CD4-positive, alpha-beta T cell treated with Interleukin-2 at 100 ng/mL for 4 hours (primary cell): ENCODE measurements around the gene PDC.

ENCODE experiments used
- DNase-seq: peaks from one replicate; pipeline ENCODE4 v3.0.0-alpha.2; 2020; ENCODE audit warnings: low spot score

PDC gene

GRCh38 chr1:186461014-186461413 is at the start of gene PDC:
Gene PDC, minus strand, starts transcription at chr1:186461114. Its CDS starts 11,655 bp downstream, at chr1:186449459.
- DNase-seq: no peak

- no peak for DNase-seq
These were observed 42.3 kb upstream of the PDC start for GRCh38 chr1:186503190-186503589.

- no peak for DNase-seq
These were observed 41.2 kb upstream of the PDC start for GRCh38 chr1:186502087-186502486.

GRCh38 chr1:186500804-186501203 is 39.9 kb upstream of the PDC start:
- DNase-seq: no peak

GRCh38 chr1:186499571-186499970 is 38.7 kb upstream of the PDC start:
- DNase-seq: no peak

- no peak for DNase-seq
These were observed 37.9 kb upstream of the PDC start for GRCh38 chr1:186498695-186499389.

- no peak for DNase-seq
These were observed 37.2 kb upstream of the PDC start for GRCh38 chr1:186498071-186498470.

GRCh38 chr1:186497651-186498050 is 36.7 kb upstream of the PDC start:
- no peak for DNase-seq

- DNase-seq: no peak
These were observed 35.4 kb upstream of the PDC start for GRCh38 chr1:186496171-186496851.

GRCh38 chr1:186494832-186495271 is 33.9 kb upstream of the PDC start:
- DNase-seq: no peak

- no peak for DNase-seq
These were observed 31.8 kb upstream of the PDC start for GRCh38 chr1:186492531-186493291.

GRCh38 chr1:186491336-186491735 is 30.4 kb upstream of the PDC start:
- DNase-seq: no peak

GRCh38 chr1:186487163-186487562 is 26.2 kb upstream of the PDC start:
- no peak for DNase-seq

- DNase-seq: no peak
These were observed 25.1 kb upstream of the PDC start for GRCh38 chr1:186486061-186486460.

GRCh38 chr1:186483561-186483960 is 22.6 kb upstream of the PDC start:
- no peak for DNase-seq

- DNase-seq: peak; percentile 32
These were observed 21.8 kb upstream of the PDC start for GRCh38 chr1:186482661-186483255.

- DNase-seq: no peak
These were observed 20.5 kb upstream of the PDC start for GRCh38 chr1:186481303-186481888.

GRCh38 chr1:186479162-186479561 is 18.2 kb upstream of the PDC start:
- DNase-seq: no peak

- no peak for DNase-seq
These were observed 15.5 kb upstream of the PDC start for GRCh38 chr1:186476264-186477040.

GRCh38 chr1:186474208-186474607 is 13.3 kb upstream of the PDC start:
- no peak for DNase-seq

GRCh38 chr1:186473047-186473446 is 12.1 kb upstream of the PDC start:
- DNase-seq: no peak
